Hepatic stellate cell (primary cell): Measurements from ENCODE around the gene SRRM4.
"Not testable (repeated sequence)": the region's sequence is repeated elsewhere in the genome, so short reads cannot be mapped to it uniquely, and the experiment has no call there.

ENCODE experiments used
- DNase-seq: peaks from one replicate; pipeline ENCODE4 v3.0.0; 2011; ENCODE audit warnings: low spot score

SRRM4 gene

GRCh38 chr12:118981285-118982211 is at the start of gene SRRM4:
SRRM4 (plus strand) TSS chr12:118981541; CDS start chr12:118981883, 342 bp downstream.
- DNase-seq = no peak

- no peak for DNase-seq
Observed at GRCh38 chr12:118946256-118946655, 35.1 kb upstream of the SRRM4 start.

- no peak for DNase-seq
Observed at GRCh38 chr12:118958520-118958919, 22.8 kb upstream of the SRRM4 start.

- no peak for DNase-seq
Observed at GRCh38 chr12:118959348-118959747, 22.0 kb upstream of the SRRM4 start.

GRCh38 chr12:118959985-118960560 is 21.3 kb upstream of the SRRM4 start:
- no peak for DNase-seq

GRCh38 chr12:118960865-118961264 is 20.5 kb upstream of the SRRM4 start:
- no peak for DNase-seq

- DNase-seq = no peak
Observed at GRCh38 chr12:118964988-118965387, 16.4 kb upstream of the SRRM4 start.

GRCh38 chr12:118970856-118971255 is 10.5 kb upstream of the SRRM4 start:
- DNase-seq = no peak

GRCh38 chr12:118972982-118973381 is 8.4 kb upstream of the SRRM4 start:
- no peak for DNase-seq

- peak; percentile 54 for DNase-seq
Observed at GRCh38 chr12:118979763-118980406, 1.5 kb upstream of the SRRM4 start.

- no peak for DNase-seq
Observed at GRCh38 chr12:118980407-118981014, 830 bp upstream of the SRRM4 start.

- DNase-seq = no peak
Observed at GRCh38 chr12:118982302-118982701, 961 bp downstream of the SRRM4 start.

- no peak for DNase-seq
Observed at GRCh38 chr12:118982984-118983761, 1.8 kb downstream of the SRRM4 start.

- no peak for DNase-seq
Observed at GRCh38 chr12:118984161-118984943, 3.0 kb downstream of the SRRM4 start.

GRCh38 chr12:118986050-118986449 is 4.7 kb downstream of the SRRM4 start:
- no peak for DNase-seq

GRCh38 chr12:118999107-118999506 is 17.8 kb downstream of the SRRM4 start:
- DNase-seq = no peak

GRCh38 chr12:119005085-119005484 is 23.7 kb downstream of the SRRM4 start:
- no peak for DNase-seq

GRCh38 chr12:119005913-119006312 is 24.6 kb downstream of the SRRM4 start:
- no peak for DNase-seq

- DNase-seq = no peak
Observed at GRCh38 chr12:119006746-119007145, 25.4 kb downstream of the SRRM4 start.

GRCh38 chr12:119008273-119008672 is 26.9 kb downstream of the SRRM4 start:
- not testable (repeated sequence) for DNase-seq

GRCh38 chr12:119008691-119009221 is 27.4 kb downstream of the SRRM4 start:
- no peak for DNase-seq
